Measurements from ENCODE around the gene PSMG1.
"Not testable (repeated sequence)": the region's sequence is repeated elsewhere in the genome, so short reads cannot be mapped to it uniquely, and the experiment has no call there.

The PSMG1 gene, protein sequence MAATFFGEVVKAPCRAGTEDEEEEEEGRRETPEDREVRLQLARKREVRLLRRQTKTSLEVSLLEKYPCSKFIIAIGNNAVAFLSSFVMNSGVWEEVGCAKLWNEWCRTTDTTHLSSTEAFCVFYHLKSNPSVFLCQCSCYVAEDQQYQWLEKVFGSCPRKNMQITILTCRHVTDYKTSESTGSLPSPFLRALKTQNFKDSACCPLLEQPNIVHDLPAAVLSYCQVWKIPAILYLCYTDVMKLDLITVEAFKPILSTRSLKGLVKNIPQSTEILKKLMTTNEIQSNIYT

DNA sequence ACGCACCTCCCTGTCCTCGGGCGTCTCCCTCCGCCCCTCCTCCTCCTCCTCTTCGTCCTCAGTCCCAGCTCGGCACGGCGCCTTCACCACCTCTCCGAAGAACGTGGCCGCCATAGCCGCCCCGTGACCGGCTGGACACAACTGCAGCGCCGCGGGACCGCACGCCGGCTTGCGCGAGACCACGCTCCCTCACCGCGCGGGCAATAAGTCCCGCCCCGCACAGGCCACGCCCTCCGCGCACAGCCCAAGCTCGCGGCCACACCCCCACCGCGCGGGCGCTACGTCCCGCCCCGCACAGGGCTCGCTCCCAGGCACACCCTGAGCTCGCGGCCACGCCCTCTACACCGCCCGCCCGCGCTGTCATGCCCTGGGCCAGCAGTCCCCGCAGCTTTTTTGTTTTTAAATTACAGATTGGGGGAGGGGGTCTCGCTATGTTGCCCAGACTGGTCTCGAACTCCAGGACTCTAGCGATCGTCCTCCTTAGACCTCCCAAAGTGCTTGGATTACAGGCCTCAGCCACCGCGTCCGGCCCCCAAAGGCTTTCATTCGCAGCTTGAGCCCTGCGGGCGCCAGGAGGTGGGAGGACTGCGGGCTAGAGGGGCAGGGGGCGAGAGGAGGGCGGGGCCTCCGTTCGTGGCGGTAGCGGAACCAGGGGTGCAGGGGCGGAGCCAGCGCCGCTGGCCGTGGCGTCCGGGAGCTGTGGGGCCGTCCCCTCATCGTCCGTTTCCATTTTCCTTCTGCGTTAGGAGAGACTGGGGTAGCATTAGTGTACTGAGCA, at the start of gene PSMG1:
Gene PSMG1 (minus strand): TSS at position 180 of the 778 bp plus-strand sequence. CDS start 66 bp downstream, at position 114.
- peak; percentile 94 for DNase-seq

GRCh38 chr21:39232861-39233291, 49.6 kb upstream of the PSMG1 start:
- no peak for DNase-seq

- DNase-seq: no peak
These were observed 41.7 kb upstream of the PSMG1 start for GRCh38 chr21:39224930-39225329.

DNA sequence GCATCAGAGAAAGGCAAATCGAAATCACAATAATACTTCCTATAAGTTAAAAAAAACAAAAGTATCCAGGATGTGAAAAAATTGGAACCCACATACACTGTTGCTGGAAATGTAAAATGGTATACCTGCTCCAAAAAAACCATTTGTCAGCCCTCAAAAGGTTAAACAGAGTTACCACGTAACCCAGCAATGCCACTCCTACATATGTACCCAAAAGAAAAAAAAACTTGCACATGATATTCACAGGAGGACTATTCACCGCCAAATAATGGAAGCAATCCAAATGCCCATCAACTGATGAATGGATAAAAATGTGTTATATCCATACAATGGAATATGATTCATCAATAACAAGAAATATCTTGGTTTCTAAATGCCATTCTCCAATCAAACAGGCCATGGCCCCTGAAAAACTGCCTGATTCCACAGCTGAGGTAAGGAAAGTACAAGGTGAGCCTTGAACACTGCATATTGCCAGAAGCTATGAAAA, 38.8 kb upstream of the PSMG1 start:
- no peak for DNase-seq

DNA sequence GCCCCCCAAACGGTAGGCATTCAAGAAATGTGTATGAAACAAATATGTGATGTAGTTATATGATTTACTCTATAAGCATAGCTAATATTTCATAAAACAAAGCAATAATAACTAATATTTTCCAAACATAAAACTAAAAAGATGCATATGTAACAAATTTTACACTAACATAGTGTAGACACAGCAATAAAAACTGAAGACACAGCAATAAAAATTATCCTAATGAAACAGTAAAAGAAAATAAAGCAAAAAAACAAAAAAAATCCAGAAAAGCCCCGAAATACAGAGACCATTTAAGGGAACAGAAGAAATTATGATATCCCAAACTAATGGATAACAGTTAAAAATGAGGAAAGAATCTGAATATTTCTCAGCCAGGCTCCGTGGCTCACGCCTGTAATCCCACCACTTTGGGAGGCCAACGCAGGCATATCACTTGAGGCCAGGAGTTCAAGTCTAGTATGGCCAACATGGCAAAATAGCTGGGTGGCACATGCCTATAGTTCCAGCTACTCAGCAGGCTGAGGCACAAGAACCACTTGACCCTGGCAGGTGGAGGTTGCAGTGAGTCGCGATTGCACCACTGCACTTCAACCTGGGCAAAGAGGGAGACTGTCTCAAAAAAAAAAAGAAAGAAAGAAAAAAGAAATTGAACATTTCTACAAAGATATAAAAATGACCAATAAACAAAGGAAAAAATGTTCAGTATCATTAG, 38.2 kb upstream of the PSMG1 start:
- no peak for DNase-seq

GRCh38 chr21:39220875-39221274, 37.6 kb upstream of the PSMG1 start:
- DNase-seq: not testable (repeated sequence)

DNA sequence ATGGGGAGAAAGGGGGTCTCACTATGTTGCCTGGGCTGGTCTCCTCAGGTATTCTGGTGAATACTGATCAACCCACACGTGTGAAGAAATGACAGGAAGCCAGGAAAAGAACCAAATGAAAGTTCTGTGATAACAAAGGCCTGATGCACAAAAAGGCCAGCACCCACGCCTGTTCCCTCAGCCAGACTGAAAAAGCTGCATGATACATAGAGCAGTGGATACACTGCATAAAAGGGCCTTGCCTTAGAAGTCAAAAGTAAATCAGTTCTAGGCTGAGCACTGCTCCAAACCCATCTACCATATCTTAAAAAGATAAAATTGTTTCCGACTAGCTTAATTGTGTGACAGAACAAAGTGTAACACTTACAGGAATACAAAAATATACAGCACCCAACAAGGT, 36.9 kb upstream of the PSMG1 start:
- no peak for DNase-seq

- DNase-seq: no peak
These were observed 34.8 kb upstream of the PSMG1 start for GRCh38 chr21:39218082-39218409.

GRCh38 chr21:39217356-39218081, 34.3 kb upstream of the PSMG1 start:
- DNase-seq: no peak

- DNase-seq: no peak
These were observed 33.0 kb upstream of the PSMG1 start for GRCh38 chr21:39216290-39216689.

GRCh38 chr21:39215078-39215477, 31.8 kb upstream of the PSMG1 start:
- DNase-seq: no peak

DNA sequence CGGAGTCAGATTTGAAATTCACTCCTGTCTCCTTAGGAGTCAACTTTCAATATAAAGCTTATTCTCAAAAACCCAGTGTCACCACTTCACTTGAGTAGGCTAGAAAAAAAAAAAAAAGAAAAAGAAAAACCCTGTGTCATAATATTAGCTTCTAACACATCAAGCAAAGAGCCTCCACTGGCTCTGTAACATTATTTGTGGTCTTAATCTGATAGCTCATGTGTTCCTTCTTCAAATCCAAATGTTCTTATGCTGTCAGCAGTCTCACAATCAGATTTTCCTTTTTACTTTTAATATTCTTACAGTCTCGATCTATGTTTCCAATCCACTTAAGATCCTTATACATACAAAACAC, 26.1 kb upstream of the PSMG1 start:
- DNase-seq: no peak

- no peak for DNase-seq
These were observed 25.5 kb upstream of the PSMG1 start for GRCh38 chr21:39208624-39209333.

- no peak for DNase-seq
These were observed 20.9 kb upstream of the PSMG1 start for GRCh38 chr21:39204134-39204533.

DNA sequence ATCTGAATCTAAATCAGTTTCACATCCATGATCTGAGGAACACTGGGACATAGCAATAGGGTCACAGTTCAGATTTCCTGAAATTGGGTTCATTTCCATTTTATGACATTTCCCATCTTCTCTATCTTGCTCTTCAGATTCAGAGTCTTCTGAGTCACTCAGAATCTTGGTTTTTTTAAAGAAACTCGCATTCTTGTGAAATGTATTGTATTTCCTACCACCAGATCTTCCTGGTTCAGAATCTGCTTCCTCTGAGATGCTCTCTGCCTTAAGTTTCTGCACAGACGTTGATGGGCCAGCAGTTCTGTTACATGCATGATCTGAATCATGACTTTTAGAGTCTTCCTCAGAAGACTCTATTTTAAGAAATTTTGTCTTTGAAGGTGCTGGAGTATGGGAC, 15.5 kb upstream of the PSMG1 start:
- DNase-seq: no peak

DNA sequence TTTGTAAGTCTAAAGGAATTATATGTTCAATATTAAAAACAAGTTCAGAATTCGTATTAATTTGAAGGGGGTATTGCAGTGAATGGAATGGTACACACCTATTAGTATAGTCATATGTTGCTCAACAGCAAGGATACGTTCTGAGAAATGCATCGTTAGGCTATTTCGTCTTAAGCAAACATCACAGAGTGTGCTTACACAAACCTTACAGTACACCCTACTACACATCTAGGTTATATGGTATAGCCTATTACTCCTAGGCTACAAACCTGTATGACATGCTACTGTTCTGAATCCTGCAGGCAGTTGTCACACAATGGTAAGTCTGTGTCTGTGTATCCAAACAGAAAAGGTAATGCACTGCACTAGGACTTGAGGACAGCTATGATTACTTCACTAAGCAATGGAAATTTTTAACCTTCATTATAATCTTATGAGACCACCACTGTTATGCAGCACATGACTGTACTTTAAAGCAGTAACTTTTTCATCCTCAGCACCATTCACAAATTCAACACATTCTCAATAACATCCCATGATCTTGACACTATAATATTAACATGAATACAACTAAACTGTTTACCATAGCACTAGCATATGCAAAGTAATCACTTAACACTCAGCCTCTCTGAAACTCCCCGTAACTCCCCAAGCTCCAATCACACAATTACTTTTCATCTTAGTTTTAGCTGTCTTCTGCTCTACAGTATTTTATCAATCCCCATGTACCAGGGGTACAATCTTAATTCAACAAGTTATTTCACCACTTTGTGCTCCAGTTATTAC, 14.4 kb upstream of the PSMG1 start:
- no peak for DNase-seq

DNA sequence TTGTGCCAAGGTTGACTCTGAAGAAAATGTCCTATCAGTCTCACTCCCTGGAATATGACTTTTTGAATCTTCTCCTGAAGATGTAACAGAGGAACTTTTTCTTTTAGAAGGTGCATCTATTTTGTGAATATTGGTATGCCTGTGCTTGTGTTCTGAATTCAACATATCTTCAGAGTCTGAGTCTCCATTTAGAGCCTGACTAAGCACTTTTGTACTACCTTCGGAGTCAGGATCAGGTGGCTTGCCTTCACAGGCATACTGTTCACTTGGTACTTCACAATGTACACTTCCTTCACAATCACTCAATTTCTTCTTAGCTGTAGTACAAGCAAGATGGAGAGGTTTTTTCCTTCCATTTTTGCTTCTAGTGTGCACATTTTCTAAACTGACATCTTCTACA, 13.6 kb upstream of the PSMG1 start:
- no peak for DNase-seq

GRCh38 chr21:39196310-39196709, 13.1 kb upstream of the PSMG1 start:
- DNase-seq: no peak

- DNase-seq: no peak
These were observed 10.1 kb upstream of the PSMG1 start for GRCh38 chr21:39193380-39193779.

- no peak for DNase-seq
These were observed 6.8 kb upstream of the PSMG1 start for GRCh38 chr21:39189857-39190604.
